Hematopoietic multipotent progenitor cell treated with erythropoietin and hydrocortisone succinate and interleukin-3 and kit ligand, for 17 days (in vitro differentiated cells): ENCODE data around the gene ETHE1.

Source experiments
- DNase-seq: peaks from one replicate; pipeline ENCODE4 v3.0.0-alpha.2; 2015; ENCODE audit warnings: low spot score

ETHE1 gene

GRCh38 chr19:43489310-43489709 is 37.7 kb downstream of the ETHE1 start:
- no peak for DNase-seq

DNA sequence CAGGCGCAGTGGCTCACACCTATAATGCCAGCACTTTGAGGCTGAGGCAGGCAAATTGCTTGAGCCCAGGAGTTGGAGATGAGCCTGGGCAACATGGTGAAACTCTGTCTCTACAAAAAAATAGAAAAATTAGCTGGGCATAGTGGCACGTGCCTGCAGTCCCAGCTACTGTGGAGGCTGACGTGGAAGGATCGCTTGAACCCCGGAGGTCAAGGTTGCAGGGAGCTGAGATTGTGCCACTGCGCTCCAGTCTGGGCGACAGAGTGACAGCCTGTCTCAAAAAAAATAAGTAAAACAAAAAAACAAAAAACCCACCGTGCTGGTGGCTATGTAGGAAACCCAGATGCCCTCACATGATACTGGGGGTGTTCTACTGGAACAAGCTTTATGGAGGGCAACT is 38.8 kb downstream of the ETHE1 start:
- DNase-seq: no peak

GRCh38 chr19:43486412-43486811 is 40.6 kb downstream of the ETHE1 start:
- DNase-seq: no peak

DNA sequence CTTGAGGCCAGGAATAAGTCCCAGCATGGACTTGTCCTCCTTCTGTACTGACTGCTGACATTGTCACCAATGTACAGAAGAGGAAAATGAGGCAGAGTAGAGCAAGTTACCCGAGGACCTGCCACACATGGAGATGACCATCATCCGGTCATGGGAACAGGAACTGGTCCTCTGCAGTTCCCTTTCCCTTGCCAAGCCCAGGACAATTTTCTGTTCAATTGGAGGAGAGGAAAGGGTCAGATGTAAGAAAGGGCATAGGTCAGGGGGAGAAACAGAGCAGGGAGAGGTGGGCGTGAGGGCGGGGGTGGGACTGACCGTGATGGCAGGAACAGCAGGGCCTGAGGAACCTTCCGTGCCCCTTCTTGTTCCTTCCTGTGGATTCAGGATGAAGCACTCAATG is 41.0 kb downstream of the ETHE1 start:
- no peak for DNase-seq

GRCh38 chr19:43483281-43483680 is 43.7 kb downstream of the ETHE1 start:
- DNase-seq: no peak

DNA sequence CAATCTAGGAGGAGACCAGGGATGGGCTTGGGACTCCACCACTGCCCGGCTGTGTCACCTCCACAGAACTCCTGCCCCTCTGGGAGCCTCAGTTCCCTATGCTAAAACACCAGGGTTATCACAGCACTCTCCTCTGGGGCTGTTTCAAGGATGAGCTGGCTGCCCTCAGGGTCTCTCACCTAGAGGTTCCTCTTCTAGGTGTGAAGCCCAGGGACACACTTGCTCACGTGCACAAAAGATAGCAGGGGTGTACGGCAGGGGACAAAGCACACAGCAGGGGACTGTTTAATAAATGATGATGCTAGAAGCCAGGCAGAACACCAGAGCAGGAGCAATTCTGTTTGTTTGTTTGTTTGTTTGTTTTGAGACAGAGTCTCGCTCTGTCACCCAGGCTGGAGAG is 44.8 kb downstream of the ETHE1 start:
- DNase-seq: no peak

GRCh38 chr19:43481701-43482100 is 45.3 kb downstream of the ETHE1 start:
- DNase-seq: no peak

DNA sequence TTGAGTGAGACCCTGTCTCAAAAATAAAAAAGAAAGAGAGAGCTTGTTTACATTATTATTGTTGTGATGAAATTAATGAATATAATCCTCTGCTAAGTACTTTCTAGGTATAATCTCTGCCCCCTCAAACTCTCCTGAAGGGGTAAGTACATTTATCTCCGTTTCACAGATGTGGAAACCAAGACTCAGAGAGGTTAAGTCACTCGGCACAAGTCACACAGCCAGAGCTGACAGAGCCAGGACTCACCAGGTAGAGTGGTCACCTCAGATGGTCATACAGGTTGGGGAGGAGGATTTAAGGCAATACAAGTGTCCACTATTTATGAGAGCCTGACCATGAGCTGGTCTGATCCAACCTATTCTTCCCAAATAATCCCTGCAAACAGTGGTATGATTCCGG is 46.4 kb downstream of the ETHE1 start:
- DNase-seq: no peak

- no peak for DNase-seq
Measured at GRCh38 chr19:43479961-43480561, 46.9 kb downstream of the ETHE1 start.

DNA sequence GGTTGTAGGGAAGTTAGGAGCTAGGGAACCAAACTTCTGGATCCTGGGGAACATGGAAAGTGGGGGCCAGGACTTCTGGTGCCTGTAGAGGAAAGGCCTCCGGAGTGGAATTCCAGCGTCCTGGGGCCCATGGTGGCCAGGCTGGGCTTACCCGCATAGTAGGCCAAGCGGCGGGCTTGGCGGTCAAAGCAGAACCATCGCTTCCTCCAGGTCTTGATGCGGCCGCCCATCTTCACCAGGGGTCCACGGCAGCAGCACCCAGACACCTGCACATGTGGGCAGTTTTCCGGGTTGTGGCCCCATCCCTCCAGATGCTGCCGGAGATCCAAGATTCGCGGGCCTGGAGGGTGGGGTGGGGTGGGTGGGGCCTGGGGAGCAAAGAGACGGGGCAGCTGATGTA is 47.8 kb downstream of the ETHE1 start:
- no peak for DNase-seq

- no peak for DNase-seq
Measured at GRCh38 chr19:43478323-43478722, 48.7 kb downstream of the ETHE1 start.

DNA sequence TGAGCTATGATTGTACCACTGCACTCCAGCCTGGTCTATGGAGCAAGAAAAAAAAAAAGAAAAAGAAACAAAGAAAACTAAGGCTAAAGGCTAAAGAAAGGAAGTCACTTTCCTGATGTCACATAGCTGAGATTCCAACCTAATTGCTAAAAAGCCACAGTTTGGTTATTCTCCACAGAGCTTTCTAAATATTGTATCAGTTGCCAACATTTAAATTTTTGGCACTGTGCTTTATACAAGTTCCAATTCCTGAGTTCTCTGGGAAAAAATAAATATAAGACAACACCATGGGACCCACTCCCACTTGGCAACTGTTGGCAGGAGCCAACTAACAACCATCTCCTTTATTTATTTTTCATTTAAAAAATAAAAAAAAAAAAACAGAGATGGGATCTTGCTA is 50.4 kb downstream of the ETHE1 start:
- no peak for DNase-seq

- DNase-seq: peak; percentile 81
Measured at GRCh38 chr19:43474986-43475705, 51.9 kb downstream of the ETHE1 start.

- no peak for DNase-seq
Measured at GRCh38 chr19:43474487-43474886, 52.5 kb downstream of the ETHE1 start.

DNA sequence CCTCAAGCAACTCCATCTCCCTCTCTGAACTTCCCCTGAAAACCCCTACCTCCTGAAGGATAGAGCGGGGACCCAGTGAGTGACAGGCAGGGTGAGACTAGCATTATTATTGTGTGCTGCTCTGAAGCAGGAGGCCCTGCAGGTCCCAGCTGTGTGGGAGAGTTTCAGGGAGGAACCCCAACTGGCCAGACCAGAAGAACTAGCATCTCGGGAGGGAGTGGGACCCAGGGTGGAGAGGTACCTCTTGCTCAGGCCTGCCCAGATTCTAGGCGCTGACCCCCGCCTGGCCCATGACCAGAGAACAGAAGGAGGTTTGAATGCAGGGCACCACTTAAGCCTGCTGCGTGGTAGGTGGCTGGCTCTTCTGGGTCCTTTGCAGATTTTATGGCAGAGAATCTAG is 55.9 kb downstream of the ETHE1 start:
- no peak for DNase-seq

- no peak for DNase-seq
Measured at GRCh38 chr19:43470288-43470687, 56.7 kb downstream of the ETHE1 start.

GRCh38 chr19:43469160-43469480 is 57.9 kb downstream of the ETHE1 start:
- no peak for DNase-seq

DNA sequence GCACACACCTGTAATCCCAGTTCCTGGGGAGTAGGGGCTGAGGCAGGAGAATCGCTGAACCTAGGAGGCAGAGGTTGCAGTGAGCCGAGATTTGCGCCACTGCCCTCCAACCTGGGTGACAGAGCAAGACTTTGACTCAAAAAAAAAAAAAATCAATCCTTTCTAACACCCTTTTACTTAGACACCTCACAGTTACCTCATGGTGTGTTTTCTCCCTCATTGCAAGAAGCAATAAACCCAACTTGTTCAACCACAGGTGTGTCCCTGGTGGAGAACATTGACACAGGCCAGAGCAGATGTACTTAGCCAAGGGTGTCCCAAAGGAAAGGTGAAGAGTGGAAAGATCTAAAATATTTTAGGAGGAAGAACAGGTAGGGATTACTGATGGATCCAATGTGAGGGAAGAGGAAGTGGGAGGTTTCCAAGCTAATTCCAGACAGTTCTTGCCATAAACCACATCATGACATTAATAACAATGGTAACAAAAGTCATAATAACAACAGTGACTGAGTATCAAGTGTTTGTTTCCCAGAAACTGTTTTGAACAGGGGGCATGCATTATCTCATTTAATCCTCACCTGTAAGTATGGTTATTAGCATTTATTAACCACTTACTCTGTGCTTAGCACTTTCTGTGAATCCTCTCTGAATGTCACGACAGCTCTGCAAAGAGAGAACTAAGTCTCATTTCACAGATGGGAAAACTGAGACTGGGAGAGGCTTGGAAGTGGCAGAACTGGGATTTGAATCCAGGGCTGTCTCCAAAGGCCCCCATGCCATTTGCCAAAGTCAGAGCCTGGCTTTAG is 58.4 kb downstream of the ETHE1 start:
- DNase-seq: no peak

DNA sequence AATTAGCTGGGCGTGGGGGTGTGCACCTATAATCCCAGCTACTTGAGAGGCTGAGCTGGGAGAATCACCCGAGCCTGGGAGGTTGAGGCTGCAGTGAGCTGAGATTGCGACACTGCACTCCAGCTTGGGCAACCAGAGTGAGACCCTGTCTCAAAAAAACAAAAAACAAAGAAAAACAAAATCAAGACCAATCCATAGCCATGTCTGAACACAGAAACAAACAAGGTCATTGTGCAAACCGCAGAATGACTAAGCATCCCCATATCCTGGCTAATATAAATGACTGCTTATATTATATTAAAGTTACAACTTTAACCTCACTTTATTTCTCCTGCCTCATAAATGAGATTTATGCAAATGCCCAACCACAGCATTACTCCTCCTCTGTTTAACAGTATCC is 59.3 kb downstream of the ETHE1 start:
- no peak for DNase-seq

- DNase-seq: no peak
Measured at GRCh38 chr19:43467276-43467675, 59.7 kb downstream of the ETHE1 start.

GRCh38 chr19:43466793-43467192 is 60.2 kb downstream of the ETHE1 start:
- no peak for DNase-seq

GRCh38 chr19:43465468-43466120 is 61.4 kb downstream of the ETHE1 start, which contains the start of gene LYPD3:
LYPD3 (minus strand) TSS chr19:43465608; CDS start chr19:43465571, 37 bp downstream.
- DNase-seq: no peak
